ENCODE data around the gene CFAP221.
A peak's percentile ranks its signal among the peaks of the same experiment; 100 is the strongest.

Gene CFAP221

GRCh38 chr2:119693967-119694366 is 149.7 kb downstream of the CFAP221 start:
- intact Hi-C loops (cut with DNase I): no loop called here
- no peak for DNase-seq

- peak in 1 of 10 donors; percentile 68 for DNase-seq
- intact Hi-C loops (cut with DNase I): no loop called here
Measured at GRCh38 chr2:119694470-119694844, 150.2 kb downstream of the CFAP221 start.

GRCh38 chr2:119694845-119695521 is 150.7 kb downstream of the CFAP221 start:
- intact Hi-C loops (cut with DNase I): no loop called here
- peak in 4 of 10 donors; percentile 48 to 90 (median 66) for DNase-seq

- intact Hi-C loops (cut with DNase I): no loop called here
- DNase-seq: no peak
Measured at GRCh38 chr2:119696005-119696404, 151.8 kb downstream of the CFAP221 start.

- no peak for DNase-seq
- intact Hi-C loops (cut with DNase I): no loop called here
Measured at GRCh38 chr2:119696494-119697030, 152.3 kb downstream of the CFAP221 start.

- DNase-seq: peak in 1 of 10 donors; percentile 12
- intact Hi-C loops (cut with DNase I): no loop called here
Measured at GRCh38 chr2:119697290-119698020, 153.2 kb downstream of the CFAP221 start.

GRCh38 chr2:119698246-119698645 is 154.0 kb downstream of the CFAP221 start:
- intact Hi-C loops (cut with DNase I): no loop called here
- DNase-seq: no peak

- DNase-seq: no peak
- intact Hi-C loops (cut with DNase I): no loop called here
Measured at GRCh38 chr2:119699016-119699606, 154.9 kb downstream of the CFAP221 start.

GRCh38 chr2:119700866-119701265 is 156.6 kb downstream of the CFAP221 start:
- intact Hi-C loops (cut with DNase I): loop anchor here (5.0 to 10.0 kb wide), 2 partner anchors 54 to 476 kb away; partner anchors contain the start of gene PTPN4
- peak in 1 of 10 donors; percentile 57 for DNase-seq

- peak in 1 of 10 donors; percentile 30 for DNase-seq
- intact Hi-C loops (cut with DNase I): loop anchor here (5.0 to 10.0 kb wide), 2 partner anchors 53 to 476 kb away; partner anchors contain the start of gene PTPN4
Measured at GRCh38 chr2:119701352-119701751, 157.1 kb downstream of the CFAP221 start.

GRCh38 chr2:119702203-119702917 is 158.1 kb downstream of the CFAP221 start:
- peak in 1 of 10 donors; percentile 24 for DNase-seq
- intact Hi-C loops (cut with DNase I): loop anchor here (2.0 to 10.0 kb wide), 3 partner anchors 52 to 475 kb away; partner anchors contain the start of gene PTPN4

GRCh38 chr2:119702918-119703401 is 158.7 kb downstream of the CFAP221 start:
- intact Hi-C loops (cut with DNase I): loop anchor here (2.0 to 10.0 kb wide), 3 partner anchors 52 to 474 kb away; partner anchors contain the start of gene PTPN4
- DNase-seq: peak; percentile 45 to 96 (median 72)

- peak in 1 of 10 donors; percentile 32 for DNase-seq
- intact Hi-C loops (cut with DNase I): loop anchor here (2.0 to 10.0 kb wide), 3 partner anchors 51 to 474 kb away; partner anchors contain the start of gene PTPN4
Measured at GRCh38 chr2:119703526-119703925, 159.3 kb downstream of the CFAP221 start.

GRCh38 chr2:119704670-119705120 is 160.4 kb downstream of the CFAP221 start:
- no peak for DNase-seq

GRCh38 chr2:119706221-119706620 is 162.0 kb downstream of the CFAP221 start:
- no peak for DNase-seq
- intact Hi-C loops (cut with DNase I): loop anchor here (10.0 kb wide), 1 partner anchor 49 kb away; the partner anchor contains the start of gene PTPN4

More at GRCh38 chr2:119704670-119705120, 160.4 kb downstream of the CFAP221 start:
- intact Hi-C loops (cut with DNase I): loop anchor here (5.0 to 10.0 kb wide), 2 partner anchors 50 to 473 kb away; partner anchors contain the start of gene PTPN4

All from posterior cingulate gyrus (tissue), 11 donors.